GM21723 (cell line): ENCODE results near the gene XCL2.
"Not testable (repeated sequence)": the region's sequence is repeated elsewhere in the genome, so short reads cannot be mapped to it uniquely, and the experiment has no call there.

Experiments used
- ATAC-seq: cut with Tn5 transposase; IDR thresholded peaks from one replicate; pipeline ENCODE4 v1.9.1; 2021; ENCODE audit warnings: mild to moderate bottlenecking, moderate library complexity; ENCODE audit not compliant: unreplicated experiment

Gene XCL2, protein sequence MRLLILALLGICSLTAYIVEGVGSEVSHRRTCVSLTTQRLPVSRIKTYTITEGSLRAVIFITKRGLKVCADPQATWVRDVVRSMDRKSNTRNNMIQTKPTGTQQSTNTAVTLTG

DNA sequence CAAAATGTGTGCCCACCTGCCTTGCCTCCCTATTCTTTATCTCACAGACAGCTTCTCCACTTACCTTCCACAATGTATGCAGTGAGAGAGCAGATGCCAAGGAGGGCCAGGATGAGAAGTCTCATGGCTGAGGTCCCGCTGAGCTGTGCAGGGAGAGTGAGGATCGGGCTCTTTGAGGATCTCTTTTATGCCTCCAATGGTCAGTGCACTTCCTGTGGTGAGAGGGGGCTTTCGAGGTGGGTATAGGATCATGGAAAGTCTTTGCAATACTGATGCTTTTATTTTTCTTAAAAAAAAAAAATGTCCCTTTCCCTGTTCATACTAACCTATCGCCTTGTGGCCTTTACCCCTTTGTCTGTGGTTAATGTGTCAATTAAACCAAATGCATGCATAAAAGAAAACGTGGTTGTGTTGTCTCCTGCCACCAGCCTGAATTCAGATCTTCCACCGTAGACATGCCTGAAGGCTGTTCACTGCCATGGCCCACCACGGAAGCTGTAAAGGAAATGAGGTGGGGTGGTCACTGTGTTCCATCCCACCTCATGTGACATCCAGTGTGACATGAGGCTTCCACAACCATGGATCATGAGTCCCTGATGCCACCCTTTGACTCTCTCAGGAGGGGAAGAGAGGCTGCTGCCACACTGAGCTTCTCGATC is at the start of gene XCL2:
XCL2 (minus strand) TSS at position 158 of the 659 bp plus-strand sequence; CDS start at position 125, 33 bp downstream.
- not testable (repeated sequence) for ATAC-seq

DNA sequence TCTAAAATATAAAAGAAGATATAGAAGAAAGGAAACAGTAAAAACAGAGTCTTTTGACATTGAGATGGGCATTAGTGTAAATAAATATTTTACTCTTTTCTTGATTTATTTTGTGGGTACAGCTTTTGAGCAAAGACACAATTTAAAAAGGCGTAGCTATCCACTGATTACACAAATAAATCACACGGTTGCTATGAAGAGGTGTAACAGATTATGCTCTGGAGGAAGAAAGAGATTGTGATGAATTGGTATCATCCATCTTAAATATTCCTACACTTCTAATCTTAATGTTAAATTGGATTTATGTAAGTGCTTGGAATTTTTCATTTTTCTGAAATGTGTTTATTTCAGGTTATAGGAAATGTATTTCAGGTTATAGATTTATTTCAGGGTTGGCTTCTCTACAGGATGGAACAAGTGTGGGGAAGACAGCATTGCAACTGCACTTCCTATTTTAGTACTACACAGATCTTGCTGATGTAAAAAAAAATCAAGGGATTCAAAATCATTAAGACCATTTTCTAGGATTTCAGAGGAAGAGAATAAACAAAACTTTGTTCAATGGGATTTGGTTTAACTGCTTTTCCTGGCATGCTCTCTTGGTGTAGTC is 47.9 kb upstream of the XCL2 start:
- ATAC-seq, result no peak

DNA sequence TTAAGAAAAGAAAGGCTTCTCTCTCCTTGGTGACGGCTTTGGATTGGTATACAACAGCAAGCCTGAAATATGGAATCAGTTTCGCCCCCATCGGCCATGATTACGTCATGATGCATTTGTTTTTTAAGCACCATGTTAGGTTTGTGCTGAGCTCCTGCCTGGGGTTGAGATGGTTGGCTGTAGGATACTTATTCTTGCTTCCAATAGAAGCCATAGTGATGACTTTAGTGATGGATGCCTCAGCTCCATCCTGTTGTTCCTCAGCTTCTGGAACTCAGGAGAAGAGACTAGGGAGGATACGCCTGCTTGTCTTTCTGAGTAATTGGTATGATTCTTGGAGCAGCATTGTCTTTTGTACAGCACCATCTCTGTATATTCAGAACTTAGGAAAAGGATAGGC is 47.3 kb upstream of the XCL2 start:
- no peak for ATAC-seq

- no peak for ATAC-seq
Observed at GRCh38 chr1:168589167-168589566, 45.4 kb upstream of the XCL2 start.

DNA sequence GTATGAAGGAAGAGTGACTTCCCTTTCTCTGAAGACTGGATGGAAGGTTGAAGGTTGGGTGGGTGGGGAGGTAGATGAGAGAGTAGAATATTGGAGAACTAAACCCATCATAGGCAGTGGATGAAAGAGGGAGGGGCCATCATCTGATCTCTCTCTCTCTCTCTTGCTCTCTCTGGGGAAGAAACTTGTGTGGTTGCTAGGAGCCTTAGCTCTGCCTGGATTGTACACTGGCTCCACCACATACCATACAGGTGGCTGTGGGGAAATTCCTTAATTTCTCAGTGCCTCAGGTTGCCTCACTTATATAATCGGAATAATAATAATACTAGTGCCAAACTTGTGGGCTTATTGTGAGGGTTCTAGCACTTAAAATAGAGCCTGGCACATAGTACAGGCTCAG is 42.1 kb upstream of the XCL2 start:
- ATAC-seq, result no peak

GRCh38 chr1:168585191-168585590 is 41.4 kb upstream of the XCL2 start:
- ATAC-seq, result no peak

DNA sequence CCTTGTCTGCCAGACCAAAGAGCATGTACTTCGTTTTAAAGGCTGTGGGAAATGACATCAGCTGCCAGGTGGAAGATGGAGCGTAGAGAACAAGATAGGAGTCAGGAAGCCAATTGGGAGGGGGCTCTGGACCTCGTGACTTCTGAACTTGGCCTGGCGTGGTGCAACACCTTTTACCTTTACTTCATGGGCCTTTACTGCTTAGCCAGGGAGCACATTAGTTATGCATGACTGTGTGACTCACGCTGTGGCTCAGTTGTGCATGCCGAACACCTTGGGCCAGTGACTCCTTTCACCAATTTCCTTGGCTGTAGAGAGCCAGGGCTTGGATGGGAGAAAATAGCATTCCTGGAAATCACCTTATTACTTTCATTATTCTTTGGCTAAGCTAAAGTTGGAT is 39.8 kb upstream of the XCL2 start:
- ATAC-seq, result no peak

- ATAC-seq, result no peak
Observed at GRCh38 chr1:168582688-168583336, 39.0 kb upstream of the XCL2 start.

DNA sequence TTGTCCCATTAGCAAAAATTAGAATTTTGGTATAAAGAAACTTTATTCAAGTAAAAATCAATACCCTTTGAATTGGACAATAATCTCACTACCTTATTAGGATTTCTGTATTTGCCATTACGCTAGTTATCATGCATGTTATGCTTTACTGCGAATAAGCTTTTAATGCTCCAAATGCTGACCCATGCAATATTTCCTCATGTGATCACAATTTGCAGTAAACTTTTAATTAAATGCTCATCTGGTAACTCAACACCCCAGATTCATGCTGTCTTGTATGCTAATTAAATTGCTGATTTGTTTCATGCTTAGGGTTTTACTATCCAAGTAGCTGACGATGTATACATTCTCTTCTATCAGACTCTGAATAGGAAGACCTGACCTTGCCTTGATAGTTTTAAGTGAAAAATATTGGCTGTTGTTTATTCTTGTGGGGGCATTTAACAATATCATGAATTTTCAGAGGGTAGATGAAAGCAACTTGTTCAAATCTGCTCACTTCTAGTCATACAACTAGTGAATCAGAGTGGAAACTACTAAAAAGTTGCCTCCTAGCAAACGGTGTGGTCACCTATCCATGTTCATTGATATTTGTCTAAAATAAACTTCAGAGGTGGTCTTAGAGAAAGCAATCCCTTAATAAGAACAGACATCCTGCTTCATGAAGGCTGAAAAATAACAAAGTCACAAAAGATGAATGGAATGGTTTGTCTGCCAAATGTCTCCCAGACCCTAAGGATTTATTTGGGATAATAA is 38.2 kb upstream of the XCL2 start:
- no peak for ATAC-seq

DNA sequence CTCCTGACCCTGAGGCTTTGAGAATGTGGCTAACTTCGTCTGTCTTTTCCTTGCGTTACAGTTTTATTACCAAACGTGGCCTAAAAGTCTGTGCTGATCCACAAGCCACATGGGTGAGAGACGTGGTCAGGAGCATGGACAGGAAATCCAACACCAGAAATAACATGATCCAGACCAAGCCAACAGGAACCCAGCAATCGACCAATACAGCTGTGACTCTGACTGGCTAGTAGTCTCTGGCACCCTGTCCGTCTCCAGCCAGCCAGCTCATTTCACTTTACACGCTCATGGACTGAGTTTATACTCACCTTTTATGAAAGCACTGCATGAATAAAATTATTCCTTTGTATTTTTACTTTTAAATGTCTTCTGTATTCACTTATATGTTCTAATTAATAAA is 37.2 kb upstream of the XCL2 start:
- ATAC-seq, result not testable (repeated sequence)

DNA sequence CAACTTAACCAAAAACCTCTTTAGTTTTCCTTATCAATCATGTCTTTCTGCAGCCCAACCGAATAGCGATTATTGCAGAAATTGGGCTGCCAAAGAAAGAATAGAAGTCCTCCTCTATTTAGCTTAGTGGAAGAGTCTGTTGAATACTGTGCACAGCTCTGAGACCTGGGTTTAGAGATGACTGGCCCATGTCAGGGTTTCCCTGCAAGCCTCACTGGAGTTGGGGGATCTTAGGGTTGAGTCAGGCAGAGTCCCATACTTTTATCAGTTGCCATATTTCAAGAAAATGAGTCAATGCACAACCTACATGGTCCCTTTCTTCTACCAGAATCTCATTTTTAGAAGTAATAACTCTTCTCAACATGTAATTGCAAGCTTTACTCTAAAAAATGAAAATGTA is 36.5 kb upstream of the XCL2 start:
- ATAC-seq, result not testable (repeated sequence)

- ATAC-seq, result not testable (repeated sequence)
Observed at GRCh38 chr1:168578531-168579185, 34.9 kb upstream of the XCL2 start.

DNA sequence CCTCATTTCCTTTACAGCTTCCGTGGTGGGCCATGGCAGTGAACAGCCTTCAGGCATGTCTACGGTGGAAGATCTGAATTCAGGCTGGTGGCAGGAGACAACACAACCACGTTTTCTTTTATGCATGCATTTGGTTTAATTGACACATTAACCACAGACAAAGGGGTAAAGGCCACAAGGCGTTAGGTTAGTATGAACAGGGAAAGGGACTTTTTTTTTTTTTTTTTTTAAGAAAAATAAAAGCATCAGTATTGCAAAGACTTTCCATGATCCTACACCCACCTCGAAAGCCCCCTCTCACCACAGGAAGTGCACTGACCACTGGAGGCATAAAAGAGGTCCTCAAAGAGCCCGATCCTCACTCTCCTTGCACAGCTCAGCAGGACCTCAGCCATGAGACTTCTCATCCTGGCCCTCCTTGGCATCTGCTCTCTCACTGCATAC is 32.5 kb upstream of the XCL2 start, which contains the start of gene XCL1:
XCL1 (plus strand) TSS at position 361 of the 444 bp plus-strand sequence; CDS start at position 394, 33 bp downstream.
- not testable (repeated sequence) for ATAC-seq

DNA sequence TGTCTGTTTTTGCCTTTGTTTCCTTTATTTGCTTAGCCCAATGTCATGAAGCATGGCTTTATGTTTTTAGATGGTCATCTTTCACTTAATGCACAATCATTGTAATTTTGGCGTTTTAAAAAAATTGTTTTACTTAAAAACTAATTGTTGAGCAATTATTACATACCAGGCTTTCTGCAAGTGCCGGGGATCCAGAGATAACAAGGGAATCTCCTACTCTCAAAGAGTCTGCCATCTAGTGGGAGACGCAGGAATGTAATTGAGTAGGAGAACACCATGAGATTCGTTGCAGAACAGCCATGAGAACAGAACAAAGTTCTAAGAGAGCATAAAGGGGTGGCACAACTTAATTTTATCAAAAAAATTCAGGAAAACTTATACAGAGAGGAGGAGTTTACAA is 30.4 kb upstream of the XCL2 start:
- ATAC-seq, result not testable (repeated sequence)

GRCh38 chr1:168572633-168573032 is 28.8 kb upstream of the XCL2 start:
- ATAC-seq, result no peak

GRCh38 chr1:168570652-168571051 is 26.9 kb upstream of the XCL2 start:
- ATAC-seq, result no peak

DNA sequence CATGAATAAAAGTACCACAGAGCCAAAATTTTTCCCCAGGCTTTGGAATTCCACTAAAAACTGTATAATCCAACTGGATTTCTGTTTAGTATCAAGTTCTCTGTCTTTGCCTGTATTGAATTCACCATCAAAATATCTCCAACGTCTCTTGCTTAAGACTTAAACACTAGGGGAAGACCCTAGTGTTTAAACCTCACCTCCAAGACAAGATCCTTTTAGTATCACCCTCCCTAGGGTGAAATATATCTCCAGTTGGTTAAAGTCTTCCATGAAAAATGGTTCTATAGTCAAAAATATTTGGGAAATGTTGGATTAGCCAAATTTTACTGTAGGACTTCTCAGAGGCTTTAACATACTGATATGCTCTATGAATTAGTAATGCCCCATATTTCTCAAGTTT is 24.5 kb upstream of the XCL2 start:
- no peak for ATAC-seq

DNA sequence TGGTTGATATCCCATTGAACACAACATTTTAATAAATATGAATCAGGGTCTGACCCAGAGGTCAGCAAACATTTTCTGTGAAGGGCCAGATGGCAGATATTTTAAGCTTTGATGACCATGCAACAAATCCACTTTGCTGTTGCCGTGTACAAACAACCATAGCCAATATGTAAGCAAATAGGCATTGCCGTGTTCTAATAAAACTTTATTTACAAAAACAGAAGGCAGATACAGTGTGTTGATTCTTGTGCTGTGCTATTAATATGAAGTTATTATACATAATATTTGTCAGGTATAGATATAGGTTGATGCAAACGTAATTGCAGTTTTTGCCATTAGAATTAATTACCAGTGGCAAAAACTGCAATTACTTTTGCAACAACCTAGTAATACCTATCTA is 23.8 kb upstream of the XCL2 start:
- no peak for ATAC-seq

DNA sequence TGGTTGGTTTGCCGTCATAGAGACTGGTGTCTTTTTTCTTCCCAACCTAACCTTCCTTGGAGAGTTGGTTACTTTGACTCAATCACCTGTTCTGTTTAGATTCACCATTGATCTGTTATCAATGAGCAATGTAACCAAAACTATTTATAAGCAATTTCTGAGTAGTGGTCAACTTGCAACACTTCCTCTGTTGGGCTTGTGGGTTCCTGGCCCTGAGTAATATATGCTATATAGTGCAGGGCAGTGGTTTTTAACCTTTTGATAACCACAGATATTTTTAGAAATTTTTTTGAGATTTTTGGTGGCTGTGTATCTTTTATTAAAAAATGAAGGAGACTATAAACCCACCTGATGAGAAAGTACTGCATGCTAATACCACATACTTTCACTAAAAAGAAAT is 23.2 kb upstream of the XCL2 start:
- ATAC-seq, result no peak

DNA sequence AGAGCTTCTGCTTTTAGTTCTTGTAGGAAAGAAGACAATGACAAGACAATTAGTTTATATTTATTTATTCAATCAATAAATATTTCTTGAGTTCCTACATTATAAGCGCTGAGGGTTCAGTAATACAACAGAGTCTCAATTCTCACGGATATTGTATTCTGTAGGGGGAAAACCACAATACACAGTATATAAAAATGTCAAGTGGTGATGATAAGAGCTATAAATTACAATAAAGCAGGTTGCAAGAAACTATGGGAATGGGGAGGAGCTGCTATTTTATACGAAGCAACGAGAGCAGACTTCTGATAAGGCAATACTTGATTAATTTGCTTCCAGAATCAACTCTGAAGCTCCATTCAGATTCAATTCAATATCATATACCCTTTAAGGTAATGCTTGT is 22.0 kb upstream of the XCL2 start:
- no peak for ATAC-seq

GRCh38 chr1:168561989-168562388 is 18.2 kb upstream of the XCL2 start:
- no peak for ATAC-seq
